HEK293 (cell line): ENCODE data around the gene POLN.

Experiments
- CTCF ChIA-PET: fragments of 350-600 bp; formaldehyde crosslinking; extraction: SDS; loops from one replicate; lab custom pipeline; 2021; ENCODE audit warnings: antibody characterized with exemption; lab: Yijun Ruan, JAX
- POLR2A ChIA-PET: fragments of 300-600 bp; formaldehyde crosslinking; extraction: SDS; loops from one replicate; lab custom pipeline; 2020; ENCODE audit warnings: antibody characterized with exemption, inconsistent platforms; lab: Yijun Ruan, JAX
- H3K27ac ChIP-seq: fragments of 200-500 bp; sonication (Bioruptor generic); 2 replicates; pipeline ENCODE4 v1.5.1; 2014; ENCODE audit warnings: low read depth, low read length, control low read depth, inconsistent platforms; ENCODE audit errors: extremely low read depth
- H3K36me3 ChIP-seq, 2 experiments: fragments of 200-500 bp in 1 of 2; sonication (Bioruptor generic) in 1 of 2; 1 replicate in 1 of 2; 2 replicates in 1 of 2; pipeline ENCODE4 v1.5.1; 2014 to 2017; ENCODE audit warnings: inconsistent platforms in 2 of 2, low read length in 2 of 2; ENCODE audit not compliant: control insufficient read depth in 2 of 2, insufficient read depth in 1 of 2
- H3K4me1 ChIP-seq: fragments of 200-500 bp; sonication (Bioruptor generic); 2 replicates; pipeline ENCODE4 v1.5.1; 2014; ENCODE audit warnings: mild to moderate bottlenecking, low read length, inconsistent platforms; ENCODE audit not compliant: control insufficient read depth, insufficient read depth
- H3K4me3 ChIP-seq: 2 replicates; pipeline ENCODE4 v1.5.1; 2011; ENCODE audit warnings: low read depth, mild to moderate bottlenecking, control low read depth, low read length, moderate library complexity
- H3K9me3 ChIP-seq: fragments of 200-500 bp; sonication (Bioruptor generic); 2 replicates; pipeline ENCODE4 v1.5.1; 2014; ENCODE audit warnings: low read depth, low read length, inconsistent platforms; ENCODE audit not compliant: control insufficient read depth, insufficient read depth
- AEBP2 ChIP-seq: fragments of 450-650 bp; formaldehyde crosslinking; IDR thresholded peaks from 2 replicates; pipeline ENCODE4 v1.5.1; 2016; ENCODE audit warnings: missing biosample characterization, missing genetic modification characterization, borderline replicate concordance
- EGR2 ChIP-seq: fragments of 450-650 bp; formaldehyde crosslinking; IDR thresholded peaks from 2 replicates; pipeline ENCODE4 v1.5.1; 2016; ENCODE audit warnings: low read depth, missing biosample characterization, missing genetic modification characterization
- KLF9 ChIP-seq: fragments of 450-650 bp; formaldehyde crosslinking; IDR thresholded peaks from 2 replicates; pipeline ENCODE4 v1.5.1; 2016; ENCODE audit warnings: missing biosample characterization, missing genetic modification characterization, low read depth
- ZFHX2 ChIP-seq: fragments of 450-650 bp; formaldehyde crosslinking; conservative IDR thresholded peaks from 2 replicates; pipeline ENCODE4 v1.5.1; 2016; ENCODE audit warnings: missing biosample characterization, missing genetic modification characterization
- ZNF10 ChIP-seq: fragments of 450-650 bp; formaldehyde crosslinking; IDR thresholded peaks from 2 replicates; pipeline ENCODE4 v1.5.1; 2017; ENCODE audit warnings: missing biosample characterization, missing genetic modification characterization
- ZNF19 ChIP-seq: fragments of 450-650 bp; formaldehyde crosslinking; IDR thresholded peaks from 2 replicates; pipeline ENCODE4; 2016; ENCODE audit warnings: missing biosample characterization, missing genetic modification characterization, low read depth
- ZNF211 ChIP-seq: fragments of 450-650 bp; formaldehyde crosslinking; IDR thresholded peaks from 2 replicates; pipeline ENCODE4 v1.5.1; 2016; ENCODE audit warnings: low read depth, missing biosample characterization, missing genetic modification characterization
- ZNF274 ChIP-seq, 2 experiments: fragments of 200-500 bp in 1 of 2; fragments of 450-650 bp in 1 of 2; sonication (Bioruptor generic) in 1 of 2; formaldehyde crosslinking in 1 of 2; IDR thresholded peaks; 2 replicates each; pipeline versions ENCODE4 v1.5.1 to v1.6.1; 2014 to 2016; ENCODE audit warnings: borderline replicate concordance in 1 of 2, inconsistent platforms in 1 of 2, low read length in 1 of 2, missing biosample characterization in 1 of 2, missing genetic modification characterization in 1 of 2
- ZNF335 ChIP-seq: fragments of 450-650 bp; formaldehyde crosslinking; conservative IDR thresholded peaks from 2 replicates; pipeline ENCODE4 v1.5.1; 2016; ENCODE audit warnings: missing biosample characterization, missing genetic modification characterization
- ZNF548 ChIP-seq: fragments of 450-650 bp; formaldehyde crosslinking; IDR thresholded peaks from 2 replicates; pipeline ENCODE4 v1.5.1; 2016; ENCODE audit warnings: missing biosample characterization, missing genetic modification characterization
- TF ChIP-seq, protein P1 (sequence below): fragments of 450-650 bp; formaldehyde crosslinking; IDR thresholded peaks from 2 replicates; pipeline ENCODE4 v1.5.1; 2017; ENCODE audit warnings: missing biosample characterization, missing genetic modification characterization
- TF ChIP-seq, protein P2 (sequence below): fragments of 450-650 bp; formaldehyde crosslinking; IDR thresholded peaks from 2 replicates; pipeline ENCODE4 v1.5.1; 2016; ENCODE audit warnings: missing biosample characterization, missing genetic modification characterization, borderline replicate concordance

POLN gene

DNA sequence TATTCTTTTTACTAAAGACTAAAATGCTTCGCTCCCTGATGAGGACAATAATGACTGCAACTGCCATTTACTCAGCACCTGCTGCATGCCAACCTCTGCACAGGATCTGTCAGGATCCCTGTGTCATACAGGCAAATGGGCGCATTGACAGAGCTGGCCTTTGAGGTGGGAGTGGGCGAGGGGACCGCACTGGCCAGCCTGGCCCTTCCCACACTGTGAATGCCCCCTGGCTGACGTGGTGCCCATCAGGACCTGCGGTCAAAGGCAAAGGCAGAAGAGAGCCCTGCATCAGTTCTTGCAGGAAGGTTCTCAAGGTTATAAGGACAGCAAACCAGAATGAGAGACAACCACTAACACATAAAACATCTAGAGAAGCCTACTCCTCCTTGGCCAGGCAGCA lies 67.9 kb downstream of the POLN start:
- H3K9me3 ChIP-seq: no peaks in the 10 kb centered on the region
- TF ChIP-seq ZNF10 (tag by site-specific recombination) (0 out of 2 replicates have a peak, but pooled peaks have one; percentile 30), ZNF211 (tag by site-specific recombination) (no peak)
- TF ChIP-seq, all 188 proteins: peak for 1
- CTCF ChIA-PET: no interaction called here
- Histone ChIP-seq H3K4me3 (no peak overlapping the region), H3K27ac (no peak overlapping the region), H3K4me1 (no peaks in the 10 kb centered on the region), H3K36me3 (peaks cover 0 to 58% of the 10 kb centered on the region in 2 experiments; a peak in 2 of 3 replicates)
- POLR2A ChIA-PET: no interaction called here

DNA sequence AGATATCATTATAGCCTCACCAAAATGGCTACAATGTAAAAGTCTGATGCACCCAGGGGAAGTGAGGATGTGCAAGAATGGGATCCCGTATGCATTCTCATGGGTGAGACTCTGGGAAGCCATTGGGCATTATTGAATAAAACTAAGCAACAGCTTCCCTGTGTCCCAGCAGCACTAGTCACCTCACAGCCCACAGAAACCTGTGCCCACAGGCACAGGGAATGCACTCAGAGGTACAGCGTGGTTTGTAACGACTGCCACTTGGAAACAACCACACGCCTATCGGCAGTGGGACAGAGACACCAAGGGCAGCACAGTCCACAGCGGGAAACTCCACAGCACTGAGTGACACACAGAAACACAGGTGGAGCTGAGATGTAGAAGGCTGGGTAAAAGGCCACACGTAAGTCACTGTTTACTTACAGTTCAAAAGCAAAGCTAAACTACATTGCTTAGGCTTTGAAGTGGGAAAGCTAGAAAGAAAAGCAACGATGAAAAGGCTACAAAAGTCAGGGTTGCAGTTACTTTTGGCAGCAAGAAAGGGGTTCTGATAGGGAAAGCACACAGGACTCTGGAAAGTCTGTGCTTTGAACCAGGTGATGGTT lies 69.2 kb downstream of the POLN start:
- Histone ChIP-seq H3K27ac (no peak overlapping the region), H3K4me3 (no peak overlapping the region), H3K4me1 (no peaks in the 10 kb centered on the region), H3K36me3 (peaks cover 0 to 60% of the 10 kb centered on the region in 2 experiments; a peak in 2 of 3 replicates), H3K9me3 (no peaks in the 10 kb centered on the region)
- ChIA-PET CTCF (interaction anchor here (0.5 kb wide), 1 partner anchor 38 kb away, joined by 3 read pairs; no protein-coding TSS in a partner anchor), POLR2A (no interaction called here)
- TF ChIP-seq ZNF335 (tag by site-specific recombination) (no peak), AEBP2 (no peak), ZNF274 (IDR thresholded peaks at IDR 0.05; ENCODE audit: low read length) (no peak), ZNF274 (tag by site-specific recombination; IDR thresholded peaks at IDR 0.05; ENCODE audit: borderline replicate concordance) (no peak), ZNF548 (tag by site-specific recombination) (no peak), EGR2 (tag by site-specific recombination) (peak; percentile 71), ZNF19 (tag by site-specific recombination) (no peak), ZFHX2 (tag by site-specific recombination) (peak; percentile 71), KLF9 (tag by site-specific recombination) (no peak)

DNA sequence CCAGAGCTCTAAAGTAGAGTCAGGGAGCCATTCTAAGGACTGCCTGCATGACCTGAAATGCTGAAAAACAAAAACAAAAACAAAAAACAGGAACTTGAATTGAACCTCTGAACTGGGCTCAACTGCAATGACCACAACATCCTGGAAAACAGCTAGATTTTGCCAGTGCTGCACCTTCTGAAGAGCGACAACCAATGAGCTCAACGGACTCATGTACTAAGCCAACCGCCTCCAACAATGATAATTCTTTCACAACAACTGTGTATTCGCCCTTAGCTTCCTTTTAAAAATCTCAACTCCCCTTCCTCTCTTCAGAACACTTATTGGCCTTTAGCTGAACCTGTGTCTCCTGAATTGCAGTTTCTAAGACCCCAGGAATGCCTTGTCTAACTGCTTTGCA lies 69.8 kb downstream of the POLN start:
- H3K27ac ChIP-seq: no peak overlapping the region

More for the DNA sequence above, 69.8 kb downstream of the POLN start:
- H3K36me3 ChIP-seq: peaks cover 0 to 58% of the 10 kb centered on the region in 2 experiments; a peak in 2 of 3 replicates
- POLR2A ChIA-PET: no interaction called here
- no peaks in the 10 kb centered on the region for H3K4me1 ChIP-seq
- TF ChIP-seq, protein P1, sequence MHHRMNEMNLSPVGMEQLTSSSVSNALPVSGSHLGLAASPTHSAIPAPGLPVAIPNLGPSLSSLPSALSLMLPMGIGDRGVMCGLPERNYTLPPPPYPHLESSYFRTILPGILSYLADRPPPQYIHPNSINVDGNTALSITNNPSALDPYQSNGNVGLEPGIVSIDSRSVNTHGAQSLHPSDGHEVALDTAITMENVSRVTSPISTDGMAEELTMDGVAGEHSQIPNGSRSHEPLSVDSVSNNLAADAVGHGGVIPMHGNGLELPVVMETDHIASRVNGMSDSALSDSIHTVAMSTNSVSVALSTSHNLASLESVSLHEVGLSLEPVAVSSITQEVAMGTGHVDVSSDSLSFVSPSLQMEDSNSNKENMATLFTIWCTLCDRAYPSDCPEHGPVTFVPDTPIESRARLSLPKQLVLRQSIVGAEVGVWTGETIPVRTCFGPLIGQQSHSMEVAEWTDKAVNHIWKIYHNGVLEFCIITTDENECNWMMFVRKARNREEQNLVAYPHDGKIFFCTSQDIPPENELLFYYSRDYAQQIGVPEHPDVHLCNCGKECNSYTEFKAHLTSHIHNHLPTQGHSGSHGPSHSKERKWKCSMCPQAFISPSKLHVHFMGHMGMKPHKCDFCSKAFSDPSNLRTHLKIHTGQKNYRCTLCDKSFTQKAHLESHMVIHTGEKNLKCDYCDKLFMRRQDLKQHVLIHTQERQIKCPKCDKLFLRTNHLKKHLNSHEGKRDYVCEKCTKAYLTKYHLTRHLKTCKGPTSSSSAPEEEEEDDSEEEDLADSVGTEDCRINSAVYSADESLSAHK (tag by site-specific recombination): 0 out of 2 replicates have a peak, but pooled peaks have one; percentile 50
- TF ChIP-seq, protein P2, sequence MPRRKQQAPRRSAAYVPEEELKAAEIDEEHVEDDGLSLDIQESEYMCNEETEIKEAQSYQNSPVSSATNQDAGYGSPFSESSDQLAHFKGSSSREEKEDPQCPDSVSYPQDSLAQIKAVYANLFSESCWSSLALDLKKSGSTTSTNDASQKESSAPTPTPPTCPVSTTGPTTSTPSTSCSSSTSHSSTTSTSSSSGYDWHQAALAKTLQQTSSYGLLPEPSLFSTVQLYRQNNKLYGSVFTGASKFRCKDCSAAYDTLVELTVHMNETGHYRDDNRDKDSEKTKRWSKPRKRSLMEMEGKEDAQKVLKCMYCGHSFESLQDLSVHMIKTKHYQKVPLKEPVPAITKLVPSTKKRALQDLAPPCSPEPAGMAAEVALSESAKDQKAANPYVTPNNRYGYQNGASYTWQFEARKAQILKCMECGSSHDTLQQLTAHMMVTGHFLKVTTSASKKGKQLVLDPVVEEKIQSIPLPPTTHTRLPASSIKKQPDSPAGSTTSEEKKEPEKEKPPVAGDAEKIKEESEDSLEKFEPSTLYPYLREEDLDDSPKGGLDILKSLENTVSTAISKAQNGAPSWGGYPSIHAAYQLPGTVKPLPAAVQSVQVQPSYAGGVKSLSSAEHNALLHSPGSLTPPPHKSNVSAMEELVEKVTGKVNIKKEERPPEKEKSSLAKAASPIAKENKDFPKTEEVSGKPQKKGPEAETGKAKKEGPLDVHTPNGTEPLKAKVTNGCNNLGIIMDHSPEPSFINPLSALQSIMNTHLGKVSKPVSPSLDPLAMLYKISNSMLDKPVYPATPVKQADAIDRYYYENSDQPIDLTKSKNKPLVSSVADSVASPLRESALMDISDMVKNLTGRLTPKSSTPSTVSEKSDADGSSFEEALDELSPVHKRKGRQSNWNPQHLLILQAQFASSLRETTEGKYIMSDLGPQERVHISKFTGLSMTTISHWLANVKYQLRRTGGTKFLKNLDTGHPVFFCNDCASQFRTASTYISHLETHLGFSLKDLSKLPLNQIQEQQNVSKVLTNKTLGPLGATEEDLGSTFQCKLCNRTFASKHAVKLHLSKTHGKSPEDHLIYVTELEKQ (tag by site-specific recombination): no peak
- TF ChIP-seq, all 188 proteins: peak for 1
- CTCF ChIA-PET: no interaction called here
- H3K9me3 ChIP-seq: no peaks in the 10 kb centered on the region
- H3K4me3 ChIP-seq: no peak overlapping the region
